OCI-LY1 (cell line): ENCODE measurements around the gene SCN8A.

Experiments used
- CTCF ChIP-seq: fragments of 200-600 bp; sonication (generic), shearing (Covaris generic); IDR thresholded peaks from 2 replicates; pipeline ENCODE4 v1.5.1; 2017; ENCODE audit warnings: mild to moderate bottlenecking, antibody characterized with exemption, low read length, moderate library complexity, mixed read lengths
- EZH2 ChIP-seq: fragments of 200-600 bp; sonication (generic), shearing (Covaris generic); IDR thresholded peaks from 2 replicates; pipeline ENCODE4 v1.8.0; 2017; ENCODE audit warnings: borderline replicate concordance, mixed run types, mild to moderate bottlenecking, antibody characterized with exemption, low read length, moderate library complexity, mixed read lengths

- no peak for TF ChIP-seq CTCF
- TF ChIP-seq EZH2 = no peak
Measured at GRCh38 chr12:51726931-51727330, 135.9 kb downstream of the SCN8A start.
